Motor neuron (in vitro differentiated cells): ENCODE data around the gene SELENOO. TPM values are rescaled to one million over a fixed set of nuclear protein-coding genes. Genes with fewer than 3 reads are reported as not detected.
A peak's percentile ranks its signal among the peaks of the same experiment; 100 is the strongest.

ENCODE experiments used
- ATAC-seq, 8 experiments: fragments of 200-7000 bp; cut with Tn5 transposase; replicated peaks in 6 of 8; 2 replicates each; pipeline ENCODE4 v1.8.0; 2021; ENCODE audit warnings: mild to moderate bottlenecking in 8 of 8, moderate library complexity in 8 of 8
- H3K27ac ChIP-seq, 2 donors: fragments of 250-450 bp; sonication (Bioruptor Pico); 2 replicates each; pipeline ENCODE4 v1.9.0; 2021; ENCODE audit warnings: antibody characterized with exemption in 2 of 2, mild to moderate bottlenecking in 2 of 2, moderate library complexity in 1 of 2
- H3K4me1 ChIP-seq, 2 donors: fragments of 250-450 bp; sonication (Bioruptor Pico); replicated peaks in 1 of 2; 2 replicates each; pipeline ENCODE4 v1.6.1; 2021; ENCODE audit warnings: antibody characterized with exemption in 2 of 2, mild to moderate bottlenecking in 2 of 2, moderate library complexity in 1 of 2
- H3K4me3 ChIP-seq, 5 donors: fragments of 250-450 bp; sonication (Bioruptor Pico); 2 replicates each; pipeline ENCODE4 v1.9.0; 2021; ENCODE audit warnings: antibody characterized with exemption in 5 of 5, mild to moderate bottlenecking in 5 of 5, moderate library complexity in 4 of 5
- WGBS, 10 experiments: fragments of 450-650 bp; shearing (Covaris generic); methylation state at CpG; one replicate each; pipeline ENCODE4 v1.0.0; 2022; 5-methylcytosine and 5-hydroxymethylcytosine counted together
- in situ Hi-C, 9 experiments: fragments of 400-800 bp; cut with MboI; loops; one replicate each; pipeline ENCODE4 v1.15.0; 2021; ENCODE audit warnings: low sequenced_read_pairs in 9 of 9, low pct_unique_long_range_greater_than_20kb in 2 of 9; ENCODE audit not compliant: unreplicated experiment in 9 of 9
- total RNA-seq, 8 experiments: library from RNA; unstranded; fragments of 300-600 nt; gene quantifications; 2 replicates each; pipeline versions ENCODE4 v1.2.3 to v1.2.4, GENCODE V29; 2022

Gene SELENOO
- total RNA-seq, 8 experiments from 2014 or later = 7.5 to 32.8 (median 11.2) TPM

DNA sequence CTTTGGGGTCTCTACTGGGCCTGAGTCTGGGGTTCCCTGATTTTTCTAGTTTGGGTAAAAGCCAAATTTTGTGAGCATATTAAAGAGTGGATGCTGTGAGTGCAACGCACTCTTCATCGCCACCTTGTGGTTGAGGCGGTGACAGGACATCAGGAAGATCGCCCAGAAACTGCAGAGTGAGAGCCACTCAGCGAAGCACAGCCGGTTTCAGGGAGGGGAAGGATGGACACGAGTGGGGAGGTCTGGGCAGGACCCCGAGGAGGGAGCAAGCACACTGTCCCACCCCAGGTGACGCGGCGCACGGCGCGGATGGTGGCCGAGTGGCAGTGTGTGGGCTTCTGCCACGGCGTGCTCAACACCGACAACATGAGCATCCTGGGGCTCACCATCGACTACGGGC lies 9.1 kb downstream of the SELENOO start:
- Histone ChIP-seq H3K4me1 (peaks cover 0 to 12% of the 10 kb centered on the region in 2 donors), H3K4me3 (no peak overlapping the region), H3K27ac (no peak overlapping the region)
- 15 to 92% (median 79%) methylated on average over 1 to 6 of the region's 20 CpGs; no CpG with 5 or more reads in 5 of the 10 experiments for WGBS, 10 experiments
- in situ Hi-C loops = loop anchor here in 1 of 9 experiments (10.0 kb wide), 1 partner anchor 65 kb away; no protein-coding TSS in a partner anchor
- peak; percentile 7 to 67 (median 30) for ATAC-seq

DNA sequence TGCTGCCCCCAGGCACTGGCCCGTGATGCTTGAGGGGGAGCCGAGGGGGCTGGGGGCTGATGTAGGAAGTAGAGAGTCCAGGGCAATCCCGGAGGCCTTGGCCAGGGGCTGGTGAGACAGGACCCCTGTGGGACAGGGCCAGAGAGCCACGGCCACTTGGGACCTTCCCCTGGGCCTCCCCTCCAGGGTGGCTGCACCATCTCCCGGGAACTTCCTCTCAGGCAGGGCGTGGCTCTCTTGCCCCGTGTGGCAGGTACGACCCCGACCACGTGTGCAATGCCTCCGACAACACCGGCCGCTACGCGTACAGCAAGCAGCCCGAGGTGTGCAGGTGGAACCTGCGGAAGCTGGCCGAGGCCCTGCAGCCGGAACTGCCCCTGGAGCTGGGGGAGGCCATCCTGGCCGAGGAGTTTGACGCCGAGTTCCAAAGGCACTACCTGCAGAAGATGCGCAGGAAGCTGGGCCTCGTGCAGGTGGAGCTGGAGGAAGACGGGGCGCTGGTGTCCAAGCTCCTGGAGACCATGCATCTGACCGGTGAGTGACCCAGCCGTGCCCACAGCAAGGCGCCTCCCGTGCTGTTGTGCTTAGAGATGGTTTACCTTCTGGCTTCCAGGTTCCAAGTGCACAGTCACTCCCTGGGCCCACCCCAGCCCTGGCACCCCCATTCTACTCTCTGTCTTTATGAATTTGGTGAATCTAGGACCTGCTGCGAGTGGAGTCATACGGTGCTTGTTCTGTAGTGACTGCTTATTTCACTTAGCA lies 9.7 kb downstream of the SELENOO start:
- WGBS, 10 experiments = 80 to 100% (median 94%) methylated on average over 1 to 13 of the region's 32 CpGs; no CpG with 5 or more reads in 3 of the 10 experiments
- H3K4me3 ChIP-seq = no peak overlapping the region
- in situ Hi-C loops = no loop called here
- H3K27ac ChIP-seq = no peak overlapping the region
- ATAC-seq = peak in 1 of 8 experiments; percentile 3
- H3K4me1 ChIP-seq = peaks cover 0 to 12% of the 10 kb centered on the region in 2 donors

GRCh38 chr22:50211147-50211546 lies 10.3 kb downstream of the SELENOO start:
- Histone ChIP-seq H3K27ac (no peak overlapping the region), H3K4me3 (no peak overlapping the region), H3K4me1 (peaks cover 0 to 12% of the 10 kb centered on the region in 2 donors)
- in situ Hi-C loops = no loop called here
- no peak for ATAC-seq
- WGBS, 10 experiments = 75 to 98% (median 93%) methylated on average over 4 to 11 of the region's 14 CpGs; no CpG with 5 or more reads in 3 of the 10 experiments

DNA sequence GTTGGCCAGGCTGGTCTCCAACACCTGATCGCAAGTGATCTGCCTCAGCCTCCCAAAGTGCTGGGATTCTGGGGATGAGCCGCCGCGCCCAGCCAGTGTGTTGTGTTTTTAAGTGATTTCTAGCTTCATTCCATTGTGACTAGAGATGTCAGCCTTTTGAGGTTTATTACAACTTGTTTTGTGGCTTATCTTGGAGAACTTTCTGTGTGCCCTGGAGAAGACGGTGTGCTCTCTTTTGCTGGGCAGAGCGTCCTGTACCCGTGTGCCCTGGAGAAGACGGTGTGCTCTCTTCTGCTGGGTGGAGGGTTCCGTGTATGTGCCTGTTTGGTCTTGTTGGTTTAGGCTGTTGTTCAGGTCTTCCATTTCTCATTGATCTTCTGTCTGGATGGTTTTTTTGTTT lies 12.5 kb downstream of the SELENOO start:
- in situ Hi-C loops = no loop called here

GRCh38 chr22:50215297-50216054 lies 14.7 kb downstream of the SELENOO start:
- in situ Hi-C loops = no loop called here
- WGBS, 10 experiments = 60 to 100% (median 95%) methylated on average over 1 to 8 of the region's 17 CpGs; no CpG with 5 or more reads in 4 of the 10 experiments
- H3K27ac ChIP-seq = no peak overlapping the region

More for the DNA sequence above, 12.5 kb downstream of the SELENOO start:
- no peak overlapping the region for H3K4me3 ChIP-seq
- H3K27ac ChIP-seq = no peak overlapping the region
- 96 to 100% (median 99%) methylated on average over 1 to 5 of the region's 9 CpGs; no CpG with 5 or more reads in 6 of the 10 experiments for WGBS, 10 experiments
- no peak for ATAC-seq
- H3K4me1 ChIP-seq = no peaks in the 10 kb centered on the region

GRCh38 chr22:50216055-50216683 lies 15.4 kb downstream of the SELENOO start:
- WGBS, 10 experiments = 60 to 100% (median 93%) methylated on average over 1 to 9 of the region's 15 CpGs; no CpG with 5 or more reads in 4 of the 10 experiments
- in situ Hi-C loops = no loop called here

More at GRCh38 chr22:50215297-50216054, 14.7 kb downstream of the SELENOO start:
- no peak for ATAC-seq
- H3K4me1 ChIP-seq = no peaks in the 10 kb centered on the region
- H3K4me3 ChIP-seq = no peak overlapping the region

GRCh38 chr22:50216684-50217520 lies 16.1 kb downstream of the SELENOO start:
- H3K4me1 ChIP-seq = no peaks in the 10 kb centered on the region
- H3K4me3 ChIP-seq = no peak overlapping the region
- in situ Hi-C loops = no loop called here
- no peak overlapping the region for H3K27ac ChIP-seq
- WGBS, 10 experiments = 80 to 100% (median 98%) methylated on average over 1 to 22 of the region's 57 CpGs; no CpG with 5 or more reads in 5 of the 10 experiments
- peak in 2 of 8 experiments; percentile 1 to 3 for ATAC-seq

More at GRCh38 chr22:50216055-50216683, 15.4 kb downstream of the SELENOO start:
- no peak for ATAC-seq
- Histone ChIP-seq H3K4me3 (no peak overlapping the region), H3K4me1 (no peaks in the 10 kb centered on the region), H3K27ac (no peak overlapping the region)

GRCh38 chr22:50217543-50218152 lies 16.8 kb downstream of the SELENOO start:
- WGBS, 10 experiments = 87 to 100% methylated on average over 1 to 3 of the region's 21 CpGs; no CpG with 5 or more reads in 8 of the 10 experiments
- Histone ChIP-seq H3K27ac (no peak overlapping the region), H3K4me1 (no peaks in the 10 kb centered on the region), H3K4me3 (no peak overlapping the region)
- in situ Hi-C loops = no loop called here
- ATAC-seq = peak in 1 of 8 experiments; percentile 1

- WGBS, 10 experiments = 84 to 95% (median 92%) methylated on average over 7 to 16 of the region's 43 CpGs; no CpG with 5 or more reads in 5 of the 10 experiments
- no peak for ATAC-seq
- H3K4me3 ChIP-seq = no peak overlapping the region
- H3K4me1 ChIP-seq = no peaks in the 10 kb centered on the region
- H3K27ac ChIP-seq = no peak overlapping the region
- in situ Hi-C loops = no loop called here
These were observed 17.6 kb downstream of the SELENOO start for GRCh38 chr22:50218153-50218995.

DNA sequence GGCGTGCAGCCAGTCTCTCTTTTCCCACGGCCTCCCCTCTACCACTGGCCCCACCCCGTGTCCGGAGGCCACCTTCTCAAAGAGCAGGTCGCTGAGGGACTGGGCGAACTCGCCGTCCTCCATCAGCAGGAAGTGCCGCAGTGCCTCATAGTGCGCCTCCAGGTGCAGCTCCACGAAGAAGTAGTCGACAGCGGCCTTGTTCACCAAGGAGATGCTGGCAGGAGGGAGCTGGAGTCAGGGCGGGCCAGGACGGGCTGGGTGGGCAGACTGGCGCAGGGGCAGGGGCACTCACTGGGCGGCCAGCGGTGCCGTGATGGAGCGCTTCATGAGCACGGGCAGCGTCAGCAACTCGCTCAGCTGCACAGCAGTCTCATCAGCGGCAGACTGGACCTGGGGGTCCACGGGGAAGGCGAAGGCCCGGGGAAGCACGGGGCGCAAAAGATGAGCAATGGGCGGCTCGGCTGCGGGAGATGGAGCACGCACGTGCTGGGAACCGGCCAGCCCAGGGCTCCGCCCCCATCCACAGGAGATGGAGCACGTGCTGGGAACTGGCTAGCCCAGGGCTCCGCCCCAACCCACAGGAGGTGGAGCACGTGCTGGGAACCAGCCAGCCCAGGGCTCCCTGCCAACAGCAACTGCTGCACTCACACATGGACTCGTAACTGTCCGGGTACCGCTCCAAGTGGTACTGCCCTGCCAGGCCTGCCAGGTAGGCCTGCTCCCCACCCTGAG lies 18.4 kb downstream of the SELENOO start:
- WGBS, 10 experiments = 40 to 70% (median 69%) methylated on average over 1 to 10 of the region's 42 CpGs; no CpG with 5 or more reads in 6 of the 10 experiments
- ATAC-seq = peak; percentile 69 to 92 (median 90)
- no peak overlapping the region for H3K4me3 ChIP-seq
- no peak overlapping the region for H3K27ac ChIP-seq
- in situ Hi-C loops = no loop called here
- no peaks in the 10 kb centered on the region for H3K4me1 ChIP-seq
